Spleen (tissue), 7 donors: Measurements from ENCODE around the gene PIP5K1A.

Experiments used
- POLR2A ChIP-seq, 3 donors: fragments of 450-650 bp; IDR thresholded peaks; one replicate each; pipeline ENCODE4 v1.5.1; 2017; ENCODE audit warnings: antibody characterized with exemption in 3 of 3, mild to moderate bottlenecking in 1 of 3
- TF ChIP-seq, protein P1 (sequence below), 11 experiments: fragments of 200-600 bp in 7 of 11; fragments of 450-650 bp in 4 of 11; sonication (generic) in 4 of 11; IDR thresholded peaks in 8 of 11; conservative IDR thresholded peaks in 3 of 11; 1 replicate in 7 of 11; 2 replicates in 4 of 11; pipeline versions ENCODE4 v1.4.0 to v1.8.0; 2016 to 2021; ENCODE audit warnings: antibody characterized with exemption in 11 of 11, inconsistent platforms in 4 of 11, mild to moderate bottlenecking in 1 of 11
- donor health status: DM: no; HTN: no; CAD: no; lungs with moderate emphysema.
- donor health status: DM: no; HTN: no; CAD: no.
- donor health status: DM: no; HTN: no; CAD: no.

DNA sequence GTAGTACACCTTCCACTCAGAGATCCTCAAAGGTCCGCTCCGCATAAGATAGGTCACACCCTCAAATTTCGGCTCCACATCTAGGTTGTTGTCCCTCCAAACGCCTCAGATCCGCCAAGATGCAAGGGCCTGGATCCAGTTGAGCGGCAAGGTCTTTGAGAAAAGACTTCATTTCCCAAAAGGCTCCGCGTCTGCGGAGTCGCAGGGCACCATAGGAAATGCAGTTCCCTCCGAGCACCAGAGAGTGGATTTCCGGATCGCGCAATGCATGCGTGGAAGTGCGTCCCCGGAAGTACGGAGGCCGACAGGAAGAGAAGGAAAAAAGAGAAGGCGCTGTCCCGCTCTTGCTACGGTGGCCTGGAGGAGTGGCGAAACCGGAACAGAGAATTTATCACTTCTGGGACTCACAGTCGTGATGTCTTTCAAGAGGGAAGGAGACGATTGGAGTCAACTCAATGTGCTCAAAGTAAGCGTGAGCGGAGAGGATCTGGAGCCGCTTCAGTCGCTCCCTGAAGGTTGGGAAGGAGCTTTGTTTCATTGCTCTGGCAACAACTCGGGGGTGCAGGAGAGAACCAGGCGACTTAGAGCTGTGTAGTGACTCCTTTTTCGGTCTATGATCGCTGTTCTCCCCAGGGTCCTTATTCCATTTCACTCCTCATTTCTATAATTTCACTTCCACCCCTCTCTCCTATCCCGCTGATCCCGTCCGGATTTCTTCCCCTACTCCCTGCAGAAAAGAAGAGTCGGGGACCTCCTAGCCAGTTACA is 32.4 kb upstream of the PIP5K1A start, which contains the start of the genes LYSMD1 and SCNM1:
- TF ChIP-seq, protein P1, sequence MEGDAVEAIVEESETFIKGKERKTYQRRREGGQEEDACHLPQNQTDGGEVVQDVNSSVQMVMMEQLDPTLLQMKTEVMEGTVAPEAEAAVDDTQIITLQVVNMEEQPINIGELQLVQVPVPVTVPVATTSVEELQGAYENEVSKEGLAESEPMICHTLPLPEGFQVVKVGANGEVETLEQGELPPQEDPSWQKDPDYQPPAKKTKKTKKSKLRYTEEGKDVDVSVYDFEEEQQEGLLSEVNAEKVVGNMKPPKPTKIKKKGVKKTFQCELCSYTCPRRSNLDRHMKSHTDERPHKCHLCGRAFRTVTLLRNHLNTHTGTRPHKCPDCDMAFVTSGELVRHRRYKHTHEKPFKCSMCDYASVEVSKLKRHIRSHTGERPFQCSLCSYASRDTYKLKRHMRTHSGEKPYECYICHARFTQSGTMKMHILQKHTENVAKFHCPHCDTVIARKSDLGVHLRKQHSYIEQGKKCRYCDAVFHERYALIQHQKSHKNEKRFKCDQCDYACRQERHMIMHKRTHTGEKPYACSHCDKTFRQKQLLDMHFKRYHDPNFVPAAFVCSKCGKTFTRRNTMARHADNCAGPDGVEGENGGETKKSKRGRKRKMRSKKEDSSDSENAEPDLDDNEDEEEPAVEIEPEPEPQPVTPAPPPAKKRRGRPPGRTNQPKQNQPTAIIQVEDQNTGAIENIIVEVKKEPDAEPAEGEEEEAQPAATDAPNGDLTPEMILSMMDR (IDR thresholded peaks at IDR 0.05 in 8 of 11, conservative IDR thresholded peaks at IDR 0.05 in 3 of 11) = peak in 10 of 11 experiments; percentile 32 to 83 (median 63)
- peak; percentile 9 to 91 (median 49) for TF ChIP-seq POLR2A (IDR thresholded peaks at IDR 0.05)
